ENCODE data around the gene NLN.

DNA sequence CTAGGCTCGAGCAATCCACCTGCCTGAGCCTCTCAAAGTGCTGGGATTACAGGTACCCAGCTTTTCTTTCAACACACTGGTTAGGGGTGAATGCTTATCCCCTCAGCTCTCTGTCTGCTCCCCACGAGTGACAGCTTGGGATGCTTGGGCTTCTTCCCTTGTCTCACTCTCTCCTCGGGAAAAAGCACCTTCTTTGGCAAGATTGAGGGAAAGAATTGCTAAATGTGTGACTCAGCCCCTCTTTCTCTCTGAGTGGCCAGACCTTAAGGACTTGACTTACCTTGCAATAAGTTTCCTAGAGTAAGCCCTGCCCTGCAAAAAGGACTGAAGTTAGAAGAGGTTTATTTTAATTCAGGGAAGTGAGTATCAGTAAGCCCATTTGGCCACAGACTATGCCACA is 136.3 kb downstream of the NLN start:
- TF ChIP-seq, protein P1, sequence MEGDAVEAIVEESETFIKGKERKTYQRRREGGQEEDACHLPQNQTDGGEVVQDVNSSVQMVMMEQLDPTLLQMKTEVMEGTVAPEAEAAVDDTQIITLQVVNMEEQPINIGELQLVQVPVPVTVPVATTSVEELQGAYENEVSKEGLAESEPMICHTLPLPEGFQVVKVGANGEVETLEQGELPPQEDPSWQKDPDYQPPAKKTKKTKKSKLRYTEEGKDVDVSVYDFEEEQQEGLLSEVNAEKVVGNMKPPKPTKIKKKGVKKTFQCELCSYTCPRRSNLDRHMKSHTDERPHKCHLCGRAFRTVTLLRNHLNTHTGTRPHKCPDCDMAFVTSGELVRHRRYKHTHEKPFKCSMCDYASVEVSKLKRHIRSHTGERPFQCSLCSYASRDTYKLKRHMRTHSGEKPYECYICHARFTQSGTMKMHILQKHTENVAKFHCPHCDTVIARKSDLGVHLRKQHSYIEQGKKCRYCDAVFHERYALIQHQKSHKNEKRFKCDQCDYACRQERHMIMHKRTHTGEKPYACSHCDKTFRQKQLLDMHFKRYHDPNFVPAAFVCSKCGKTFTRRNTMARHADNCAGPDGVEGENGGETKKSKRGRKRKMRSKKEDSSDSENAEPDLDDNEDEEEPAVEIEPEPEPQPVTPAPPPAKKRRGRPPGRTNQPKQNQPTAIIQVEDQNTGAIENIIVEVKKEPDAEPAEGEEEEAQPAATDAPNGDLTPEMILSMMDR (conservative IDR thresholded peaks at IDR 0.05) = no peak
- no peak for TF ChIP-seq ZFX (IDR thresholded peaks at IDR 0.05)
